GM12801 (cell line): ENCODE results near the gene RAB8A.

ENCODE experiments used
- TF ChIP-seq, protein P1 (sequence below): IDR thresholded peaks from one replicate; pipeline ENCODE4 v1.5.1; 2011; ENCODE audit warnings: control low read depth; ENCODE audit not compliant: insufficient read length; ENCODE audit errors: extremely low read depth

RAB8A gene

GRCh38 chr19:16133818-16134217 lies 22.1 kb downstream of the RAB8A start:
- TF ChIP-seq, protein P1, sequence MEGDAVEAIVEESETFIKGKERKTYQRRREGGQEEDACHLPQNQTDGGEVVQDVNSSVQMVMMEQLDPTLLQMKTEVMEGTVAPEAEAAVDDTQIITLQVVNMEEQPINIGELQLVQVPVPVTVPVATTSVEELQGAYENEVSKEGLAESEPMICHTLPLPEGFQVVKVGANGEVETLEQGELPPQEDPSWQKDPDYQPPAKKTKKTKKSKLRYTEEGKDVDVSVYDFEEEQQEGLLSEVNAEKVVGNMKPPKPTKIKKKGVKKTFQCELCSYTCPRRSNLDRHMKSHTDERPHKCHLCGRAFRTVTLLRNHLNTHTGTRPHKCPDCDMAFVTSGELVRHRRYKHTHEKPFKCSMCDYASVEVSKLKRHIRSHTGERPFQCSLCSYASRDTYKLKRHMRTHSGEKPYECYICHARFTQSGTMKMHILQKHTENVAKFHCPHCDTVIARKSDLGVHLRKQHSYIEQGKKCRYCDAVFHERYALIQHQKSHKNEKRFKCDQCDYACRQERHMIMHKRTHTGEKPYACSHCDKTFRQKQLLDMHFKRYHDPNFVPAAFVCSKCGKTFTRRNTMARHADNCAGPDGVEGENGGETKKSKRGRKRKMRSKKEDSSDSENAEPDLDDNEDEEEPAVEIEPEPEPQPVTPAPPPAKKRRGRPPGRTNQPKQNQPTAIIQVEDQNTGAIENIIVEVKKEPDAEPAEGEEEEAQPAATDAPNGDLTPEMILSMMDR, result no peak

- TF ChIP-seq, protein P1, result no peak
Observed at GRCh38 chr19:16134510-16134909, 22.8 kb downstream of the RAB8A start.

- TF ChIP-seq, protein P1, result no peak
Observed at GRCh38 chr19:16135430-16136127, 23.9 kb downstream of the RAB8A start.

DNA sequence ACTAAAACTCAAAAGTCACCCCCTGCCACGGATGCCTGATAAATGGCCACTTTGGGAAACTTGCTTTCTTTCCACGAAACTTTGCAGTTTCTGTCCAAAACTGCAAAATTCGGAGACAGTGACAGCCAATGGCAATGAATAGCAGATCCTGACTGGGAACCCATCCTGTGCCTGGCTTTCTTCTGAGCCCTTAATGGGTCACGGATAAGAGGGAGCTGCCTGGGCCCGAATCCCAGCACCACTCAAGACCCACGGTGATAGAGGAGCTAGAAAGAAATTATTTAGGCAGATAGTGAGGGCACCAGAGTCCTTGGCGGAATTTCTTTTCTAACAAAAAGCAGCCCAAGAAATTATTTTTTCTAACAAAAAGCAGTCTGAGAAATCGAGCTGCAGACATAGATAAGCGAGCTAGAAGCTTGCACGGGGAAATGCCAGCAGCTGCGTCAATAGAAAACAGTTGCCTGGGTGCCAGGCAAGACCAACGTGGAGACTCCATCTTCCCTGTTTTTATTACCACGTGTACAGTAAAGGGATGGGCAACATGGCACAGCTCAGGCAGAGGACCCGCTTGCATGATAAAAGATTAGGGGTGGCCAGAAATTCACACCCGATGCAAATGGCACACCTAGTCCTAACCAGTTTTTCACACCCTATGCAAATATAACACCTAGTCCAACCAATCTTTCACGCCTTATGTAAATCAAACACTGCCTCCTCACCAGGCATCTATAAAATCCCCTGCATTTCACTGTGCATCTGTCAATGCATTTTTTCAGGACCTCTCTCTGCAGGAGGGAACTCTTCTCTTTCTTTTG lies 24.7 kb downstream of the RAB8A start:
- TF ChIP-seq, protein P1, result no peak

DNA sequence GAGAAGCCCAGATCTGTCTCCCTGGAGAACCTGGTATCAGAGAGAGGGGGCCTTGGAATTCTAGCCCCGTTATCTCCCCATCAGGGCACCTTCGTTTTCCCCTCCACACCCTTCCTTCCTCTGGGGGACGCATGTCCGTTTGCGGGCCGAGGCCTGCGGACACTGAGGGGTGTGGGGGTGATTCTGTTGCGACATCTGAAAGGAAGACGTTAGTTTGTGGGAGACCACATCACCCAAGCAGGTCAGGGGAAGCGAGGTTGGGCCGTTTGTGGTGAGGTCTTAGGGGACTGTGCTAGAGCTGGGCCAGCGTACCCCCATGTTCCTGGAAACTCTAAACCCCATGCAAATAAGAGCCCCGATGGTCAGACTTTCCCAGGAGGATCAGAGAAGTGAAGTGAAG lies 28.1 kb downstream of the RAB8A start:
- TF ChIP-seq, protein P1, result no peak

- TF ChIP-seq, protein P1, result no peak
Observed at GRCh38 chr19:16141043-16141442, 29.4 kb downstream of the RAB8A start.

GRCh38 chr19:16142032-16142580 lies 30.4 kb downstream of the RAB8A start:
- TF ChIP-seq, protein P1, result no peak
